GM13976 (cell line): ENCODE results near the gene THSD8.
"Not testable (repeated sequence)": the region's sequence is repeated elsewhere in the genome, so short reads cannot be mapped to it uniquely, and the experiment has no call there.

Experiments used
- DNase-seq: peaks from one replicate; pipeline ENCODE4 v3.0.0; 2012; ENCODE audit warnings: low spot score
- in situ Hi-C: fragments of 300-500 bp; cut with MboI; formaldehyde crosslinking; loops from one replicate; pipeline ENCODE4 v1.12.0; 2022; ENCODE audit warnings: low sequenced_read_pairs, mixed read lengths, inconsistent platforms; ENCODE audit not compliant: unreplicated experiment
- TF ChIP-seq, protein P1 (sequence below): IDR thresholded peaks from 2 replicates; pipeline ENCODE4 v1.5.1; 2012; ENCODE audit warnings: borderline replicate concordance, mild to moderate bottlenecking; ENCODE audit not compliant: insufficient read depth; ENCODE audit errors: extremely low read depth, missing control alignments, control extremely low read depth

THSD8 gene

DNA sequence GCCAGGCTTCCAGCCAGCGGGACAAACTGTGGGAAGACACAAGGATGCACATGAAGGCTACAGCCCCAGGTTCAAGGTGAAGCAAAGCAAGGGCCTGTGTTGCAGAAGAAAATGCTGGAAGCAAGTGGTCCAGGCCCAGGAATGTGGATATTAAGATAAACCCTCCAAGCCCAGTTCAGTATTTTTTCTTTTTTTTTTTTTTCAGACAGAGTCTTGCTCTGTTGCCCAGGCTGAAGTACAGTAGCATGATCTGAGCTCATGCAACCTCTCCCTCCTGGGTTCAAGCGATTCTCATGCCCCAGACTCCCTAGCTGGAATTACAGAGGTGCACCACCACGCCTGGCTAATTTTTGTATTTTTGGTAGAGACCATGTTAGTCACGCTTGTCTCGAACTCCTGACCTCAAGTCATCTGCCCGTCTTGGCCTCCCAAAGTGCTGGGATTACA is 4.7 kb upstream of the THSD8 start:
- TF ChIP-seq, protein P1, sequence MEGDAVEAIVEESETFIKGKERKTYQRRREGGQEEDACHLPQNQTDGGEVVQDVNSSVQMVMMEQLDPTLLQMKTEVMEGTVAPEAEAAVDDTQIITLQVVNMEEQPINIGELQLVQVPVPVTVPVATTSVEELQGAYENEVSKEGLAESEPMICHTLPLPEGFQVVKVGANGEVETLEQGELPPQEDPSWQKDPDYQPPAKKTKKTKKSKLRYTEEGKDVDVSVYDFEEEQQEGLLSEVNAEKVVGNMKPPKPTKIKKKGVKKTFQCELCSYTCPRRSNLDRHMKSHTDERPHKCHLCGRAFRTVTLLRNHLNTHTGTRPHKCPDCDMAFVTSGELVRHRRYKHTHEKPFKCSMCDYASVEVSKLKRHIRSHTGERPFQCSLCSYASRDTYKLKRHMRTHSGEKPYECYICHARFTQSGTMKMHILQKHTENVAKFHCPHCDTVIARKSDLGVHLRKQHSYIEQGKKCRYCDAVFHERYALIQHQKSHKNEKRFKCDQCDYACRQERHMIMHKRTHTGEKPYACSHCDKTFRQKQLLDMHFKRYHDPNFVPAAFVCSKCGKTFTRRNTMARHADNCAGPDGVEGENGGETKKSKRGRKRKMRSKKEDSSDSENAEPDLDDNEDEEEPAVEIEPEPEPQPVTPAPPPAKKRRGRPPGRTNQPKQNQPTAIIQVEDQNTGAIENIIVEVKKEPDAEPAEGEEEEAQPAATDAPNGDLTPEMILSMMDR = no peak
- in situ Hi-C loops = no loop called here
- no peak for DNase-seq

DNA sequence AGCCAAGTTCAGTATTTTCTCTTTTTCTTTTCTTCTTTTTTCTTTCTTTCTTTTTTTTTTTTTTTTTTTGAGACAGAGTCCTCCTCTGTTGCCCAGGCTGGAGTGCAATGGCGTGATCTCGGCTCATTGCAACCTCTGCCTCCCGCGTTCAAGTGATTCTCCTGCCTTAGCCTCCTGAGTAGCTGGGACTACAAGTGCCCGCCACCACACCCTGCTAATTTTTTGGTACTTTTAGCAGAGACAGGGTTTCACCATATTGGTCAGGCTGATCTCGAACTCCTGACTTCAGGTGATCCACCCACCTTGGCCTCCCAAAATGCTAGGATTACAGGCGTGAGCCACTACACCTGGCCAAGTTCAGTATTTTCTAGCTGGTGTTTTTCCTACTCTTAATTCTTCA is 4.3 kb upstream of the THSD8 start:
- in situ Hi-C loops = not testable (repeated sequence)

DNA sequence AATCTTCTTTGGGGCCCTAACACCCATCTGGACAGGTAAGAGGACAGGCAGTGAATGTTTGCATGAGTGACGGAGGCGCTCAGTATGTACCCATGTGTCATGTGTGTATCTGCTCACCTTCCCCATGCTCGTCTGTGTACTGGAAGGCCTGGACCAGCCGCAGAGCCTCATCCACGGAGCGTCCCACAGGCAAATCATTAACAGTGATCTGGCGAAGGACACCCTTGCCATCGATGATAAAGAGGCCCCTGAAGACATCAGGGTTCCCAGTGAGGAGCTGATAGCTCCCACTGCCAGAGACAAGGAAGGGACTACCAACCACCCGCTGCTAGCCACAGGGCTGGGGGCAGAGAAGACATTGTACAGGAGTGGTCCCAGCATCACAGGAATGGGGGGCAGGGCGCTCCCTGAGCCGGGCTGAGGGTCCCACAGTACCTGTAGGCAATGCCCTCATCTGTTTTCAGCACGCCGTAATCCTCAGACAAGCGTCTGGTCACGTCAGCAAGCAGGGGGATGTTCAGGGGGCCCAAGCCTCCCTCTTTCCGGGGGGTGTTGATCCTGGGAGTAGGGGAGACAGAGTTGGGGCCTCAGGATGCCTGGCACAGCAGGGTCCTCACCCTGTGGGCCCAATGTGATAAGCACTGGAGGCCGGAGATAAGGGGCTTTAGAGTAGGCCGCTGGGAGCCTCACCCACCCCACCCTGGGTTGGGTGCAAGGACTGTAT is 2.0 kb upstream of the THSD8 start:
- no peak for DNase-seq
- TF ChIP-seq, protein P1 = no peak
- in situ Hi-C loops = no loop called here

More for the DNA sequence above, 4.3 kb upstream of the THSD8 start:
- not testable (repeated sequence) for DNase-seq

DNA sequence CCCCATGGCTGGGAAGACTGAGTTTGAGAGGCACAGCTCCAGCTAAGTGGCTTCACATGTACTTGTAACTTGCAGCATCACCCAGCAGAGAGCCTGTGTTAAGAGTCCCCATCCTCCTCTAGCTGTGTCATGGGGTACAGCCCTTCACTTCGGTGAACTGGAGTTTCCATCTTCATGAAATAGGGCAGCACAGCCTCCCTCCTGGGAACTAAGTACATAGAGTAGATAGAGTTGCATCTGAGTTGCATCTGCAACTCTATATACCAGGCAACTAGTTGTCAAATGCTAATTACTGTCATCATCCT is 1.5 kb upstream of the THSD8 start:
- DNase-seq = no peak
- in situ Hi-C loops = no loop called here
- TF ChIP-seq, protein P1 = no peak

DNA sequence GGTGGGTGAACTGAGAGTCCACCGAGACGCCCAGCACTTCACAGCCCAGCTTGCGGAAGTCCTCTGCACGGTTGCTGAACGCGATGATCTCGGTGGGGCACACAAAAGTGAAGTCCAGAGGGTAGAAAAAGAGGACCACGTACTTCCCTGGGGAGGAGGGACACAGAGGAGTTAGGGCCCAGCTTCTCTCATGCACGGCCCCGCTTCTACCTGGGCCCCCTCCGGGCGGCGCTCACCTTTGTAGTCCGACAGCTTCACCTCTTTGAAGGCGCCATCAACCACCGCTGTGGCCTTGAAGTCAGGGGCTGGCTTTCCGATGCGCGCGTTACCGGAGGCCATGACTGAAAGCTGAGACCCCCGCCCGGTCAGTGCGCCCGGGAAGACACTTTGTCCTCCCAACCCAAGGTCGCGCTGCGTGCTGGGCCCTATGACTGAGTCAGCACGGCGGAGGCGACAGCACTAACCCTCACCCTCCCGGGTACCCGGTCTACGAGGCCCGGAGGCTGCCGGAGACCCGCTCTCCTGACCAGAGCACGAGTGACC is 875 bp upstream of the THSD8 start:
- in situ Hi-C loops = no loop called here
- DNase-seq = no peak
- TF ChIP-seq, protein P1 = no peak

DNA sequence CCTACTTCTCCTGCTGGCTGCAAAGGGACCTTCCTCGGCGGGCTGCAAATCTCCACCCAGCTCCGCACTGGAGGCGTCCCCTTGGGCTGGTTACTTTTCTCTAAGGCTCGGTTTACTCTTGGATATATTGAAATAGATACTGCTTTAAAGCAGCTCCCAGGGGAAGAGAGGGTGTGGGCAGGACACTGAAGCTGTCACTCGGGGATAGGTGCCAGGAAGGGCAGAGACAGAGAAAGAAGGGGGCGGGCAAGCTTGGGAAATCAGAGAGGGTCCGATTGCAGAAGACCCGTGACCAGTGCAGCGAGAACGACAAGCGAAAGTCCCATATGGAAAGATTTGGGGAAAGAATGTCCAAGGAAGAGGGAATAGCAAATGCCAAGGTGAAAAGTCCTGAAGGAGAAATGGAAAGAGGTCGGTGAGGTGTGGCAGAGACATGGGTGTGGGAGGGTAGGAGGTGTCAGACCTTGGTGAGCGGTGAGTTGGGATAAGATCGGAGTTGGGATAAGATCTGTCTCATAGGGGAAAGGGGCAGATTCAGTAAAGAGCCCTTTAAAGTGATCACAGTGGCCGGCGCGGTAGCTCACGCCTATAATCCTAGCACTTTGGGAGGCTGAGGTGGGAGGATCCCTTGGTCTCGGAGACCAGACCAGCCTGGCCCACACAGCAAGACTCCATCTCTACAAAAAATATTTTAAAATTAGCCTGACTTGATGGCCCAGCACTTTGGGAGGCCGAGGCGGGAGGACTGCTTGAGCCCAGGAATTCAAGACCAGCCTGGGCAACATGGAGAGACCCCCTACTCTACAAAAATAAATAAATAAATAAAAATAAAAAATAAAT is 618 bp downstream of the THSD8 start:
- DNase-seq = no peak
- TF ChIP-seq, protein P1 = no peak
- in situ Hi-C loops = no loop called here

DNA sequence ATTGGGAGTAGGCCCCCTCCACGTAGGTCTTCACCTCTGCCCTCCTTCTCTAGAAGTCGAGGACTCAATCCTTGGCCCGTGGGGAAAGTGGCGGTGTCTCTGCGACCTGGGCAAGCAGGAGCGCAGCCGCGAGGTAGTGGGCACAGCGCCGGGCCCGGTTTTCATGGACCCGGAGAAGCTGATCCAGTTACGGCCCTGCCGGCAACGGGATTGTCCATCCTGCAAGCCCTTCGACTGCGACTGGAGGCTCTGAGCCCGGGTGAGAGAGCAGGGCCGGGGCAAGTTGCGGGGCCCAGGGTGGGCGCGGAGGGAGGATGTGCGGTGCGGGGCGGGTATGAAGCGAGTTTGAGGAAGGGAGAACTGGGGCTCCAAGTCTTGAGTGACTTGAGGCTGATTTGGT is 2.2 kb downstream of the THSD8 start:
- in situ Hi-C loops = no loop called here
- no peak for DNase-seq
- TF ChIP-seq, protein P1 = no peak
